Ovary (tissue), 3 donors: ENCODE results near the gene APBA2.

Experiments
- CTCF ChIP-seq, 3 donors: fragments of 450-650 bp in 2 of 3; fragments of 200-600 bp in 1 of 3; IDR thresholded peaks; one replicate each; pipeline versions ENCODE4 v1.5.1 to v1.8.0; 2016 to 2022; ENCODE audit warnings: antibody characterized with exemption in 3 of 3, mild to moderate bottlenecking in 1 of 3
- EP300 ChIP-seq: sonication (generic); formaldehyde crosslinking; IDR thresholded peaks from one replicate; pipeline ENCODE4 v1.6.1; 2017; ENCODE audit warnings: antibody characterized with exemption
- POLR2A ChIP-seq: fragments of 450-650 bp; IDR thresholded peaks from one replicate; pipeline ENCODE4 v1.6.1; 2017; ENCODE audit warnings: antibody characterized with exemption, mild to moderate bottlenecking, moderate library complexity
- donor health status: DM: no; HTN: no; CAD: no.

- no peak for TF ChIP-seq POLR2A
- TF ChIP-seq CTCF (IDR thresholded peaks at IDR 0.05) = no peak
- no peak for TF ChIP-seq EP300
These were observed 108.5 kb downstream of the APBA2 start for GRCh38 chr15:28994142-28994830.
